Tibial nerve (tissue), 3 donors: Measurements from ENCODE around the gene RAVER2.

Experiments used
- CTCF ChIP-seq, 5 experiments: fragments of 200-600 bp in 3 of 5; fragments of 450-650 bp in 2 of 5; sonication (generic) in 3 of 5; IDR thresholded peaks; one replicate each; pipeline ENCODE4 v1.5.1; 2016 to 2019; ENCODE audit warnings: antibody characterized with exemption in 5 of 5, mild to moderate bottlenecking in 3 of 5, moderate library complexity in 2 of 5
- POLR2A ChIP-seq, 2 donors: fragments of 450-650 bp; IDR thresholded peaks; one replicate each; pipeline ENCODE4 v1.6.1; 2017; ENCODE audit warnings: antibody characterized with exemption in 2 of 2, mild to moderate bottlenecking in 2 of 2, moderate library complexity in 2 of 2

DNA sequence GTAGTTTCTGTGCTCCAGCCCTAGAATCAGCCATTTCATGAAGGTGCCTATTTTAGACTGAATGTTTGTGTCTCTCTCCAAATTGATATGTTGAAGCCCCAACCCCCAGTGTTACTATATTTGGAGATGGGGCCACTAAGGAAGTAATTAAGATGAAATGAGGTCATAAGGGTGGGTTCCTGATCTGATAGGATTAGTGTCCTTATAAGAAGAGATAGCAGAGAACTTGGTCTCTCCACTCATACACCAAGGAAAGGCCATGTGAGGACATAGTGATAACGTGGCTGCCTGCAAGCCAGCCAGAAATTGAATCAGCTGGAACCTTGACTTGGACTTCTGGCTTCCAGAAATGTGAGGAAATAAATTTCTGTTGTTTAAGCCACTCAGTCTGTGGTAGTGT, 12.3 kb downstream of the RAVER2 start:
- TF ChIP-seq CTCF (IDR thresholded peaks at IDR 0.05) (no peak), POLR2A (IDR thresholded peaks at IDR 0.05) (no peak)
